C4-2B (cell line): ENCODE results near the gene IDUA.

Source experiments
- H3K27ac ChIP-seq: fragments of 450-650 bp; 2 replicates; pipeline ENCODE4 v1.5.1; 2017
- ZFX ChIP-seq: fragments of 450-650 bp; IDR thresholded peaks from 2 replicates; pipeline ENCODE4 v1.6.1; 2017
- TF ChIP-seq, protein P1 (sequence below): fragments of 450-650 bp; conservative IDR thresholded peaks from 2 replicates; pipeline ENCODE4 v1.5.1; 2017; ENCODE audit warnings: mild to moderate bottlenecking

The IDUA gene

DNA sequence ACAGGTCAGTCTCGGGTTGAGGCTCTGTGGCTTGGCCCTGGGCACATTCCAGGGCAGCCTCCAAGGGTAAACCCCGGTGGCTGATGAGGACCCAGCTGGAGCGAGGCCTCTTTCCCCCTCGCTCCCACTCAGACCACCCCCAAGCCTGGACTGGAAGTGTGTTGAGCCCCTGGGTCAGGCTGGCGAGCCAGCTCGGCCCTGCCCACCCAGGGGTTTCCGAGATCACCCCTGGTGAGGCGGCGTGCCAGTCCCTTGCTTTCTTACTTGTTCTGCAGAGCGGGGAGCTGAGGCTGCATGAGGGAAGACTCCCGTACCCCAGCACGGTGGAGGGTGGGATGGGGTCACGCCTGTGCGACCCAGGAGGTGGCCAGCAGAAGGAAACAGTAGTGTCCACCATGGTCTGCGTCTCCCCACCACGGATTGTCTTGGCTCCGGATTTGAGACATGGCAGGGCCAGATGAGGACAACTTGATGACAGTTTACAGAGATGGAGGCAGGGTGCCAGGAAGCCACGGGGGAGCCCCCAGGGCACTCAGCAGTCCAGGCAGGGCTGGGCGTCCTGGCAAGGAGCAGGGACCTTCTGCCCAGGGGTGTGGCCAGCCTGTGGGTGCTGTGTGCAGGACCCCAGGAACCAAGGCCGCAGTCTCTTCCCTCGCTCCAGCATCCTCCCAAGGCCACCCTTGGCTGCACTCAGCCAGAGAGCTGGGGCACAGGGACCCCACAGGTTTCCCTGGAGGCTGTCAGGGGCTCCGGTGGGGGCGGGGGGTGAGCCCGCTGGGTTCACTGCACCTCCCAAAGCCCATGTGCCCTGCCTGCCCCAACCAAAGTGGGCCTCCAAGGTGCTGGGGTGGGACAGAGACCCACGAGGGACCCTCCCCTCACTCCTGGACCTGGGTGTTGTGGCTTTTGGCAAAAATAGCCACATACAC lies 18.0 kb downstream of the IDUA start:
- TF ChIP-seq, protein P1, sequence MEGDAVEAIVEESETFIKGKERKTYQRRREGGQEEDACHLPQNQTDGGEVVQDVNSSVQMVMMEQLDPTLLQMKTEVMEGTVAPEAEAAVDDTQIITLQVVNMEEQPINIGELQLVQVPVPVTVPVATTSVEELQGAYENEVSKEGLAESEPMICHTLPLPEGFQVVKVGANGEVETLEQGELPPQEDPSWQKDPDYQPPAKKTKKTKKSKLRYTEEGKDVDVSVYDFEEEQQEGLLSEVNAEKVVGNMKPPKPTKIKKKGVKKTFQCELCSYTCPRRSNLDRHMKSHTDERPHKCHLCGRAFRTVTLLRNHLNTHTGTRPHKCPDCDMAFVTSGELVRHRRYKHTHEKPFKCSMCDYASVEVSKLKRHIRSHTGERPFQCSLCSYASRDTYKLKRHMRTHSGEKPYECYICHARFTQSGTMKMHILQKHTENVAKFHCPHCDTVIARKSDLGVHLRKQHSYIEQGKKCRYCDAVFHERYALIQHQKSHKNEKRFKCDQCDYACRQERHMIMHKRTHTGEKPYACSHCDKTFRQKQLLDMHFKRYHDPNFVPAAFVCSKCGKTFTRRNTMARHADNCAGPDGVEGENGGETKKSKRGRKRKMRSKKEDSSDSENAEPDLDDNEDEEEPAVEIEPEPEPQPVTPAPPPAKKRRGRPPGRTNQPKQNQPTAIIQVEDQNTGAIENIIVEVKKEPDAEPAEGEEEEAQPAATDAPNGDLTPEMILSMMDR, result no peak
- TF ChIP-seq ZFX, result no peak
- no peak overlapping the region; the same call in 1 of the 2 replicates for H3K27ac ChIP-seq

DNA sequence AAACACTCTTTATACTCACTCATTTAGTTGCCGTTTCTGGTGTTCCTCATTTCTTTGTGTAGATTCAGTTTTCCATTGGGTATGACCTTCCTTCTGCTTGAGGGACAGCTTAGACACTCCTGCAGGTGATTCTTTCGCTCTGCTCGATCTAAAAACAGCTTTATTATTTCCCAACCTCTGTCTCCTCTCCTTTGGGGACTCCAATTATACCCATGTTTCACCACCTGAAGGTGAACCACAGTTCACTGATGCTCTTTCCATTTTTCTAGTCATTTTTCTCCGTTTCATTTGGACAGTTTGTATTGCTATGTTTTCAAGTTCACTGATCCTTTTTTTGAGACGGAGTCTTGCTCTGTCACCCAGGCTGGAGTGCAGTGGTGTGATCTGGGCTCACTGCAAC lies 20.0 kb downstream of the IDUA start:
- TF ChIP-seq, protein P1, result no peak
- no peak for TF ChIP-seq ZFX
- no peak overlapping the region for H3K27ac ChIP-seq

DNA sequence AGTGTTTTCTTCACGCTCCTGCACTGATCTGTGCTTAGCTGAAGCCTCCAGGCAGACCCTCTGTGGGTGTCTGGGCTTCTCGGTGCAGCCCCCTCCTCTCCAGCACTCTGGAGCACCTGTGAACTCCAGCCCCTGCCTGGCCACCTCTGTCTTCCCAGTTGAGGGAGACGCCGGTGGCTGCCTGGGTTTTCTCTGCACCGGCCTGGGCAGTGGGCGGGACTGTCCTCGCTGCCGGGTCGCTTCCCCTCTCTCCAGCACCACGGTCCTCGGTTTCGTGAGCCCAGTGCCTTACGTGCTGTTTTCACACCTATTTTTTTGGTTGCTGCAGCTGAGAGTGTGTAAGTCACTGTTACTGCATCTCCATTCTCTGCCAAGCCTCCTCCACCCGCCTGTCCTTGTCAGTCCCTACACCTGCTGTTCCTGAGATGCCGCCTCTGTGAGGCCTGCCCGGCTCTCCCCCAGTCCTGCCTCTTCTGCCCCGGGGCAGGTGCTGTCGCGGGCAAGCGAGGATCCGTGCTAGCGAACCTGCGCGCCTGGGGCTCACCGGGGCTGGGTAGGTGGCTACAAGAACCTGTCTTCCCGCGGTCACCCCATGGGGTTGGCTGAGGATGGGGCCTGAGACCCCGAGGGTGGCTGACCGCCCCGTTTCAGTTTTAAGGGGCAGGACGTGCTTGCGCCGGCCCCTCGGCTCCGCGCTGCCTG lies 22.1 kb downstream of the IDUA start:
- H3K27ac ChIP-seq, result peak overlapping the region; percentile 47
- TF ChIP-seq ZFX, result no peak
- TF ChIP-seq, protein P1, result no peak

DNA sequence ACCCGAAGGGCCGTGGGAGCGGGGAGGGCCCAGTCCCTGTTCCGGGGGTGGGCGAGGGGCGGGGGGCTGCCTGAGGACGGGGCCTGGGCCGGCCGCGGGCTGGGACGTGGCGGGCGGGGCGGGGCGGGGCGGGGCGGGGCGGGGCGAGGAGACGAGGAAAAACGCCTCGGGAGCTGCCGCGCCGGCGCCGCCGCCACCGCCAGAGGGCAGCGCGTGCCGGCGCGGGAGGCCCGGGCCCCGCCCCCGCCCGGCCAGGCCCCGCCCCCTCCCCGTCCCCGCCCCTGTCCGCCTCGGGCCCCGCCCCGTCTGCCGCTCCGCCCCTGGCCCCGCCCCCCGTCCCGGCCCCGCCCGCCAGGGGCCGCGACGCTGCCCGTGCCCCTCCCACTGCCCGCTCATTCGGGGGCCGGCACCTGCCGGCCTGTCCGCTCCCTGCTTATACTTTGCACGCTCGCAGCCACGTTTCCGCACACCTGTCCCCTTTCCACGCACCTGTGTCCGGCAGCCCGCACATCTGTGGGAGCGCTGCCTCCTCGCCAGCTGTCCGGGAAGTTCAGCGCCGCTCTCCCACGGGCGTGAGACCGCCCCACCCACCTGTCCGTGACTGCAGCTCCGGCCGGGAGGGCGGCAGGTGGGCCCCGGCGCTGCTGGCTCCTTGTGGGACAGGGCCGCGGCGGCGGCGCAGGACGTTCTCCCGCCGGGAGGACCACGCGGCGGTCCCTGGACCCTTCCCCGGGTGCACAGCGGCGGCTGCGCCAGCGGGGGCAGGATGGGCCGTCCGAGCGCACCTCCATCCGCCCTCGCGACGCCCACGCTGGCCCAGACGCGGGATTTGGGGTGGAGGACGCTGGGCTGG lies 22.9 kb downstream of the IDUA start:
- no peak for TF ChIP-seq ZFX
- TF ChIP-seq, protein P1, result no peak; the same call in 1 of the 2 replicates
- peak overlapping the region; percentile 68 for H3K27ac ChIP-seq

DNA sequence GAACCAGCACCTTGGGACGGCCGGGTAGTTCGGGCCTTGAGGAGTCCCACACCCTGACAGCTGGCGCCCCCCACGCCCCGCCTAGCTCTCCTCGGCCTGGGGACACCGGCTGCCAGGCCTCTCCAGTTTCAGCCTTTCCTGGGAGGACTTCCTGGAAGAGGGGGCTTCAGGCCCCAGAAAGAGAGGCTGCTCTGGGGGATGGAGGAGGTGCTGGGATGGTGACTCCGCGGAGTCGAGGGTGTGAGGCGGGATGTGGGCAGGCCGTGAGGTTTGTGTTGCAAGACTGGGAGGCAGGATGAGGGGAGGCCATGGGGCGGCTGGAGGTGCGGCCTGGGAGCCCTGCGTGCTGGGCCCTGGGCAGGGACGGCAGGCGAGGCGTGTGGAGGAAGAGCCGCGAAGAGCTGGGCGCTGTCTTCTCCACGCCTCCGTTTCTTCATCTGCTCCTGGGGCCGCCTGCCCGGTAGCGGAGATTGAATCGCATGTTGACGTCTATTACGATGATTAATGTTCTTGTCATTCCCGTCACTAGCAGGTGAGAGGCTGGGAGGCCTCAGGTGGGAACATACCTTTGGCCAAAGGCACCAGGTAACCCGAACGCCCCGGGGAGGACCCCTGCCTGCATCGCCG lies 23.7 kb downstream of the IDUA start:
- 0 out of 2 replicates have a peak, but pooled peaks have one; percentile 7 for TF ChIP-seq ZFX
- TF ChIP-seq, protein P1, result no peak
- H3K27ac ChIP-seq, result peak overlapping the region; percentile 68

DNA sequence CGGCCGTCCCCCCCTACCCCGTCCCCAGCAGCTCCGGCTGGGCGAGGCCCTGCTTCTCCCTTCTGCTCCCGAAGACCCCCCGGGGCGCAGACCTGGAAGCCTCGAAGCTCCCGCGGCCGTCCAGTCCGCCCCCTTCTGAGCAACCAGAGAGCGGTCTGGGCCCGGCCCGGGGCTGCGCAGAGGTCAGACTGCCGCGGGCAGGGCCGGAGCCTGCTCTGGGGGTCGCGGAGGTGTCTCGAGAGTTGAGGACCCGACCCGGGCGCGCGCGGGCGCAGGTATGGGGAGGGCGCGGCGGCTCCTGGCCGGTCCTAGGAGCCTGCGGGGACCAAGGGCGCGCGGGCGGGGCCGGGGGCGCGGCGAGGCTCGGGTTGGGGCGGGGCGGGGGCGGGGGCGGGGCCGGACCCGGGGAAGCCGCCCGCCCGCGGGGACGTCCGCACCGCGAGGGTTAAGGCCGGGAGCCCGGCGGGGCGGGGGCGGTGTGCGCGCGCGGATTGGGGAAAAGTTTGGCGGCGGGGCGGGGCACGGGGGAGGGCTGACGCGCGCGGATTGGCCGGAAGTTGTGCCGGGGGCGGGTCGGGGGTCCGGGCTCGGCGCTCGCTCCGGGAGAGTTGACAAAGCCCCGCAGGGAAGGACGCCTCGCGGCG lies 24.3 kb downstream of the IDUA start, which contains the start of gene FGFRL1:
FGFRL1 (plus strand) TSS at position 605 of the 644 bp plus-strand sequence. CDS start 860 bp downstream, outside the sequence.
- peak within 1 kb of the TSS; percentile 77 for H3K27ac ChIP-seq
- TF ChIP-seq, protein P1, result no peak
- TF ChIP-seq ZFX, result no peak
